Activated naive CD8-positive, alpha-beta T cell treated with anti-CD3 and anti-CD28 coated beads, Interleukin-2, amount 50 U/mL, for 24 hours (primary cell): ENCODE measurements around the gene MLKL.
"Not testable (repeated sequence)": the region's sequence is repeated elsewhere in the genome, so short reads cannot be mapped to it uniquely, and the experiment has no call there.

Source experiments
- ATAC-seq: fragments of 150-1000 bp; cut with Tn5 transposase; one replicate; pipeline ENCODE4 v1.10.0; 2021
- DNase-seq: peaks from one replicate; pipeline ENCODE4 v3.0.0; 2021
- H3K27ac Mint-ChIP-seq: one replicate; pipeline ENCODE4 v1.8.0; 2021; ENCODE audit warnings: mild to moderate bottlenecking, mixed read lengths
- H3K27me3 Mint-ChIP-seq: one replicate; pipeline ENCODE4 v1.8.0; 2021; ENCODE audit warnings: mixed read lengths
- H3K36me3 Mint-ChIP-seq: one replicate; pipeline ENCODE4 v1.8.0; 2021; ENCODE audit warnings: low read depth, mixed read lengths
- H3K4me1 Mint-ChIP-seq: one replicate; pipeline ENCODE4 v1.8.0; 2021; ENCODE audit warnings: mixed read lengths
- H3K4me3 Mint-ChIP-seq: one replicate; pipeline ENCODE4 v1.8.0; 2021; ENCODE audit warnings: mild to moderate bottlenecking, moderate library complexity, mixed read lengths
- H3K9me3 Mint-ChIP-seq: one replicate; pipeline ENCODE4 v1.8.0; 2021; ENCODE audit warnings: mixed read lengths

MLKL gene

GRCh38 chr16:74657870-74658642, 42.6 kb downstream of the MLKL start:
- no peak for DNase-seq
- peak overlapping the region; percentile 16 for H3K27ac Mint-ChIP-seq
- H3K9me3 Mint-ChIP-seq = no peaks in the 10 kb centered on the region
- H3K4me3 Mint-ChIP-seq = peak overlapping the region; percentile 3
- no peaks in the 10 kb centered on the region for H3K27me3 Mint-ChIP-seq
- ATAC-seq = no peak
- H3K4me1 Mint-ChIP-seq = peaks cover 81% of the 10 kb centered on the region
- peaks cover 74% of the 10 kb centered on the region for H3K36me3 Mint-ChIP-seq

GRCh38 chr16:74654536-74655050, 46.1 kb downstream of the MLKL start:
- DNase-seq (no peak), ATAC-seq (no peak)
- Mint-ChIP-seq H3K9me3 (no peaks in the 10 kb centered on the region), H3K4me1 (peaks cover 55% of the 10 kb centered on the region), H3K27ac (no peak overlapping the region), H3K4me3 (no peak overlapping the region), H3K27me3 (no peaks in the 10 kb centered on the region), H3K36me3 (peaks cover 69% of the 10 kb centered on the region)

- H3K27ac Mint-ChIP-seq, DNase-seq, H3K9me3 Mint-ChIP-seq, H3K4me3 Mint-ChIP-seq, ATAC-seq, H3K27me3 Mint-ChIP-seq: not testable (repeated sequence)
- peaks cover 38% of the 10 kb centered on the region for H3K4me1 Mint-ChIP-seq
- H3K36me3 Mint-ChIP-seq = peaks cover 60% of the 10 kb centered on the region
These were observed 47.8 kb downstream of the MLKL start for GRCh38 chr16:74652883-74653282.

- peaks cover 33% of the 10 kb centered on the region for H3K4me1 Mint-ChIP-seq
- no peak overlapping the region for H3K4me3 Mint-ChIP-seq
- no peaks in the 10 kb centered on the region for H3K9me3 Mint-ChIP-seq
- no peak overlapping the region for H3K27ac Mint-ChIP-seq
- no peak for ATAC-seq
- no peak for DNase-seq
- peaks cover 58% of the 10 kb centered on the region for H3K36me3 Mint-ChIP-seq
- H3K27me3 Mint-ChIP-seq = no peaks in the 10 kb centered on the region
These were observed 48.4 kb downstream of the MLKL start for GRCh38 chr16:74652249-74652648.

GRCh38 chr16:74651841-74652240, 48.8 kb downstream of the MLKL start:
- H3K9me3 Mint-ChIP-seq = no peaks in the 10 kb centered on the region
- peaks cover 29% of the 10 kb centered on the region for H3K4me1 Mint-ChIP-seq

GRCh38 chr16:74650966-74651567, 49.6 kb downstream of the MLKL start:
- ATAC-seq (no peak), DNase-seq (no peak)
- Mint-ChIP-seq H3K4me3 (no peak overlapping the region), H3K27ac (no peak overlapping the region), H3K4me1 (peaks cover 23% of the 10 kb centered on the region), H3K36me3 (peaks cover 60% of the 10 kb centered on the region), H3K9me3 (no peaks in the 10 kb centered on the region), H3K27me3 (no peaks in the 10 kb centered on the region)

More at GRCh38 chr16:74651841-74652240, 48.8 kb downstream of the MLKL start:
- H3K27ac Mint-ChIP-seq = no peak overlapping the region
- DNase-seq (no peak), ATAC-seq (no peak)
- no peaks in the 10 kb centered on the region for H3K27me3 Mint-ChIP-seq
- H3K36me3 Mint-ChIP-seq = peaks cover 58% of the 10 kb centered on the region
- no peak overlapping the region for H3K4me3 Mint-ChIP-seq

- DNase-seq = no peak
These were observed 50.7 kb downstream of the MLKL start for GRCh38 chr16:74649839-74650504.

GRCh38 chr16:74641969-74642368, 58.7 kb downstream of the MLKL start:
- Mint-ChIP-seq H3K4me3 (no peak overlapping the region), H3K9me3 (no peaks in the 10 kb centered on the region), H3K36me3 (peaks cover 60% of the 10 kb centered on the region), H3K27me3 (no peaks in the 10 kb centered on the region), H3K27ac (no peak overlapping the region), H3K4me1 (no peaks in the 10 kb centered on the region)
- DNase-seq (no peak), ATAC-seq (no peak)

More at GRCh38 chr16:74649839-74650504, 50.7 kb downstream of the MLKL start:
- no peaks in the 10 kb centered on the region for H3K9me3 Mint-ChIP-seq
- H3K27ac Mint-ChIP-seq = no peak overlapping the region
- H3K4me3 Mint-ChIP-seq = no peak overlapping the region
- H3K27me3 Mint-ChIP-seq = no peaks in the 10 kb centered on the region
- ATAC-seq = no peak
- H3K36me3 Mint-ChIP-seq = peaks cover 57% of the 10 kb centered on the region
- H3K4me1 Mint-ChIP-seq = peaks cover 16% of the 10 kb centered on the region

- H3K9me3 Mint-ChIP-seq = no peaks in the 10 kb centered on the region
- ATAC-seq (no peak), DNase-seq (no peak)
- no peaks in the 10 kb centered on the region for H3K27me3 Mint-ChIP-seq
- H3K4me3 Mint-ChIP-seq = no peak overlapping the region
- H3K27ac Mint-ChIP-seq = no peak overlapping the region
- peaks cover 56% of the 10 kb centered on the region for H3K36me3 Mint-ChIP-seq
- H3K4me1 Mint-ChIP-seq = no peaks in the 10 kb centered on the region
These were observed 62.8 kb downstream of the MLKL start for GRCh38 chr16:74637742-74638453.

- DNase-seq = no peak
- H3K4me1 Mint-ChIP-seq = no peaks in the 10 kb centered on the region
- H3K4me3 Mint-ChIP-seq = no peak overlapping the region
- peaks cover 64% of the 10 kb centered on the region for H3K36me3 Mint-ChIP-seq
- ATAC-seq = no peak
- H3K9me3 Mint-ChIP-seq = no peaks in the 10 kb centered on the region
- H3K27ac Mint-ChIP-seq = no peak overlapping the region
- no peaks in the 10 kb centered on the region for H3K27me3 Mint-ChIP-seq
These were observed 65.4 kb downstream of the MLKL start for GRCh38 chr16:74635303-74635702.

GRCh38 chr16:74633686-74634085, 67.0 kb downstream of the MLKL start:
- ATAC-seq = no peak
- Mint-ChIP-seq H3K9me3 (no peaks in the 10 kb centered on the region), H3K36me3 (peaks cover 68% of the 10 kb centered on the region), H3K4me3 (no peak overlapping the region), H3K27ac (no peak overlapping the region), H3K27me3 (no peaks in the 10 kb centered on the region), H3K4me1 (peaks cover 9% of the 10 kb centered on the region)
- no peak for DNase-seq

- no peaks in the 10 kb centered on the region for H3K9me3 Mint-ChIP-seq
- H3K27me3 Mint-ChIP-seq = no peaks in the 10 kb centered on the region
- no peak overlapping the region for H3K4me3 Mint-ChIP-seq
- DNase-seq (no peak), ATAC-seq (no peak)
- H3K27ac Mint-ChIP-seq = peak overlapping the region; percentile 81
- peaks cover 92% of the 10 kb centered on the region for H3K36me3 Mint-ChIP-seq
- peaks cover 38% of the 10 kb centered on the region for H3K4me1 Mint-ChIP-seq
These were observed 73.0 kb downstream of the MLKL start for GRCh38 chr16:74627506-74628220.

GRCh38 chr16:74626741-74627416, 73.8 kb downstream of the MLKL start:
- peak overlapping the region; percentile 81 for H3K27ac Mint-ChIP-seq
- peaks cover 92% of the 10 kb centered on the region for H3K36me3 Mint-ChIP-seq
- H3K4me1 Mint-ChIP-seq = peaks cover 38% of the 10 kb centered on the region
- peak overlapping the region; percentile 37 for H3K4me3 Mint-ChIP-seq
- H3K27me3 Mint-ChIP-seq = no peaks in the 10 kb centered on the region
- DNase-seq = no peak
- no peaks in the 10 kb centered on the region for H3K9me3 Mint-ChIP-seq
- peak; percentile 86 for ATAC-seq
